GM18907 (cell line): ENCODE data around the gene MYT1.
"Not testable (repeated sequence)": the region's sequence is repeated elsewhere in the genome, so short reads cannot be mapped to it uniquely, and the experiment has no call there.

Experiments used
- ATAC-seq: cut with Tn5 transposase; IDR thresholded peaks from one replicate; pipeline ENCODE4 v1.9.1; 2021; ENCODE audit warnings: mild to moderate bottlenecking, moderate library complexity; ENCODE audit not compliant: unreplicated experiment

The MYT1 gene

DNA sequence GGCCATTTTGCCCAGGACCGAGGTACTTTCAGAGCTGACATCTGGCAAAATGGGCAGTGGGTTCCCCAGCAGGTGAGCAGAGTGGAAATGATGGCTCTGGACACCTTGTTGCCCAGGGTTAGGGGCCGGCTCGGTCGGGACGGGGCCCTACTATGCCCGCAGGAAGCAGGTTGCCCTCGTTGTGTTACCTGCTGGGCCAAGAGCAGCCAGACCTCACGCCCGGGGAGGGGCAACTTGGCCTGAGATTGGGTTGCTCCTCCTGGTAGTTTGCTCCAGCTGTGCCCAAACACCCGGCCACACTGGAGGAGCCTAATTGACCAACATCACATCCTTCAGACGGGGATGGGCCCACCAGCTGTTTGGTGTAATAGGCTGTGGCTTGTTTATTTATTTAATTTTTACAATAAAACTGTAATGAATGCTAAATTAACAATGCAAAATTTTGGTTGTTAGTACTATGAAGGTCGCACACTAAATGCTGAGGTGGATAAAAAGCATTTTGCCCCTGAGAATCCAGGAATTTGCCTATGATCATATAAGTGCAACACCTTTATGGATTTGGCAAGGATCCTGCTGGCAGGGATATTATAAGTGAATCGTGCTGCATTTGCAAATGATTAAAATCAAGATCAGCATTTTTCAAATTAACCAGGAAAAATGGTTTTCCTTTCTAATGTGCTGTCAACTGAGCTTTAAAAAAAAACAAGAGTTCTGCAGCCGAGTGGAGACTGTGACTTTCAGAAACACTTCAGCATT is 64.7 kb downstream of the MYT1 start:
- no peak for ATAC-seq

DNA sequence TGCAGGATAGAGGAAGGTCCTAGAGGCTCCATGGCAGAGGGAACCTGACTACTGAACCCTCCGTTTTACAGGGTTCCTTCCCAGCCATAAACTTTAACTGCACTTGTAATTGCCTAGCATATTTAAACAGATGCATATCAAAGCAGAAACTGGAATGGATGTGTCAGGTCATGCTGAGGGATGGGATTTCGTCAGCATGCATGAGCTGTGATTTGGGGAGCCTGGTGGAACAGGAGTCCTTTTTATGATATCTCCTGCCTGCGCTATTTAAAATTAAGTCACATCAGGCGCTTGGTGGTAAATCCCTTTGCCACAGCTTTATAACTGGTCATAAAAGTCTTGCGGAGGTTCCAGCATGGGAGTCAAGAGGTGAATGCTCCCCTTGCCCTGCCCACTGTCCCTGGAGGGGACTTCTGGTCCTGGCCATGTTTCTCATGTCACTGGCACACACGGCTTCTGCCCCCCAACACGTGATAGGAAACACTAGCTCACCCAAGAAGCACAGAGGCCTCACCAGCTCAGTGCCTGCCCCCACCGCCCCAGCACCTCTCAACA is 65.3 kb downstream of the MYT1 start:
- no peak for ATAC-seq

DNA sequence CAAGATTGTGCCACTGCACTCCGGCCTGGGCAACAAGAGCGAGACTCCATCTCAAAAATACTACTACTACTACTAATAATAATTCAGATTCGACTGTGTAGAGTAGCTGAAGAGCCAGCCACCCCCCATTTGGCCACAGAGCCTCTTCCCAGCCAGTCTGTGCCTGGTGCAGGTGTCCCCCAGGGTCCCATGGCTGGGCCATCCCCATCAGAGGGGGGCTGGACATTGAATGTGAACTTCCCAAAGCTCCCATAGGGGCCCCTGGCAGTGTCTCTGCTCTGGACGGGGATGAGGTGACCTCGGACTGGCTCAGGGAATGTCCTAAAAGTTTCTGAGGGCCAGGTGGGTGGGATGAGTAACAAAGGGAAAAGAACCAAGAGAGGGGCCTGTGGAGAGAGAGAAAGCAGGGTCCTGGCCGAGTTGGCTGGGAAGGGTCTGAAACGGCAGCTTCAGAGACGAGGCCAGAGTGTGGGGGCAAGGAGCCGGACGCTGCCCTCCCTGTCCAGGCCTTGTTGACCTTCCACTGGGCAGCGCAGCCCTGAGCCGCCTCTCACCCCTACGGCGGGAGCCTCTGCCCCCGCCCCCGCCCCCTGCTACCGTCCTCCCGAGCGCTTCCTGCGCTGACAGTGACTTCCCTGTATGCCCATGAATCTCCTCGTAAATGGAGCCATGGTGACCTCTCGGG is 66.4 kb downstream of the MYT1 start:
- ATAC-seq: no peak

DNA sequence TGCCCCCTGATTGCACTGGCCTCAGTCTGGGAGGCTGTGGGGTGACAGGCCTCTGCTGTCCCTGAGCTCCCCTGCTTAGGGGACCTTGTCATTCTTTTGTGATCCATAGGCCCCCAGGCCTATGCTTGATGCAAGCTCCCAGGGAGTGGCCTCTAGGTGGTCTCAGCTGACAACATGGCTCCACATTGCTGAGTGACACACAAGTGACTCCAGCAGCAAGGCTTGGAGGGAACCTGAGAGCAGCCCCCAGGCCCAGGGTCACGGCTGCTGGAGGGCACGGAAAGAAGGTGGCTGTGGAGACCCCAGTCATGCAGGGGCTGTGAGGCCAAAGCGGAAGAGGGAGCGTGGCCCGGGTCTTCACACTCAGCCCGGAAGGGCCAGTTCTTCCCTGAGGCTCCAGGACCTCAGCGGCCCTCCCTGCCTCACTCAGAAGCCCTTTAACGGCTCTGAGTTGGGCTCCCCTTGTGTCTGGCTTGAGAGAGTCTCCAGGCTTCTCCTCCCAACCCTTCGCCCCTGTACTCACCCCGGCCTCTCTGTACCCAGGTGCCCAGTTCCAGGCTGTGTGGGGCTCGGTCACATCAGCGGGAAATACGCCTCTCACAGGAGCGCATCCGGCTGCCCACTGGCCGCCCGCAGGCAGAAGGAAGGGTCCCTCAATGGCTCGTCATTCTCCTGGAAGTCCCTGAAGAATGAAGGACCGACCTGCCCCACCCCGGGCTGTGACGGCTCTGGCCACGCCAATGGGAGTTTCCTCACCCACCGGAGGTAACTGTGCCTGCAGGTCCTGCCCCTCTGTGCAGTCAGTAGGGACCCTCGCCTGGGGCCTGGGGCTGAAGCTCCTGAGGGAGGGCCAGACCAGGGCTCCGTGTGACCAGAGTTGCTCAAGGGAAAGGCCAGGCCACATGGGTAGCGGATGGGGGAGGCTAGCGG is 67.6 kb downstream of the MYT1 start:
- no peak for ATAC-seq

DNA sequence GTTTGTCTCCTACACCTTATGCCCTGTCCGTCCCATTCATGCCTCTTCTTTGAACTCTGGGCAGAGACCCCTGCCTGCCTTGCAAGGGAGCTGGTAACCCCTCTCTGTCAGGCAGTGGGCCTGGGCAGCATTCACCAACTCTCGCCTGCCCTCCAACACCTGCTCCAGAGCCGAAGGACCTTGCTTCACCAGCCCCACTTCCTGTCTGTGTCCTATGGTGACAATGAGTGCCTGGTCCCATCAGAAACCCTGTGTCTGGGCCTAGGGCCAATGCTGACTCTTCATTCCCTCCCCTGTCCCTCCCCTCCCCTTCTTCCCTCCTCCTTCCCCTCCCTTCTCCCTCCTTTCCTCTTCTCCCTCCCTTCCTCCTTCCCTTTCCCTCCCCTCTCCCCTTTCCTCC is 68.5 kb downstream of the MYT1 start:
- no peak for ATAC-seq

DNA sequence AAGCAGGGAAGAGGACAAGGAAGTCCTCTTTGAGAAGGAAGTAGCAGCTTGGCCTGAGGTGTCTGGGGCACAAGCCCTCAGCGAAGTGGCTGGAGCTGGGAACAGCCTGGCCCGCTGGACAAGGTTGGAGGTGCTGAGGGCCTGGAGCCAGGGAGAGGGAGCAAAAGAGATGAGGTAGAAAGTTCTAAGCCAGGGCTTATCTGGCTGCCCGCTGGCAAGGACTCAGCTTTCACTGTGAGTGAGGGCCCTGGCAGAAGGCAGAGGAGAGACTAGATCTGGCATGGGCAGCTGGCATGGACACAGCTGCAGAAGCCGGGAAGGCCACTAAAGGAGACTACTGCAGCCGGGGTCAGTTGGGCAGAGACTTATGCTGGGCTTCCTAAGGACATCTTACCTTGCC is 69.5 kb downstream of the MYT1 start:
- no peak for ATAC-seq

DNA sequence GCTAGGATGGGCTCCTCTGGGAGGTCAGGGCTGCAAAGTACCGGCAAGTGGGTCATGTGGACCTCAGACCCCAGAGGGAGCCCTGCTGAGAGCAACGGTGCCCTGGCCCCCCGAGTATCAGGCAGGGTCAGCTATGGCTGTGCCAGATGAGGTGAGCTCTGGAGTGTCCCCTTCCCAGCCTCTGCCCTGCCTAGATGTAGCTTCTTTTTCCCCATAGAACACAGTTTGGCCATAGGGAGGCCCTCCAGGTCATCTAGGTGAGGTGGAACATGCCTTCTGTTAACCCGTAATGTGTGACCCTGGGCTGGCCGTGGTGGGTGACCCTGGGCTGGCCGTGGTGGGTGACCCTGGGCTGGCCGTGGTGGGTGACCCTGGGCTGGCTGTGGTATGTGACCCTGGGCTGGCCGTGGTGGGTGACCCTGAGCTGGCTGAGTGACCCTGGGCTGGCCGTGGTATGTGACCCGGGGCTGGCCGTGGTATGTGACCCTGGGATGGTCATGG is 70.1 kb downstream of the MYT1 start:
- ATAC-seq: no peak

DNA sequence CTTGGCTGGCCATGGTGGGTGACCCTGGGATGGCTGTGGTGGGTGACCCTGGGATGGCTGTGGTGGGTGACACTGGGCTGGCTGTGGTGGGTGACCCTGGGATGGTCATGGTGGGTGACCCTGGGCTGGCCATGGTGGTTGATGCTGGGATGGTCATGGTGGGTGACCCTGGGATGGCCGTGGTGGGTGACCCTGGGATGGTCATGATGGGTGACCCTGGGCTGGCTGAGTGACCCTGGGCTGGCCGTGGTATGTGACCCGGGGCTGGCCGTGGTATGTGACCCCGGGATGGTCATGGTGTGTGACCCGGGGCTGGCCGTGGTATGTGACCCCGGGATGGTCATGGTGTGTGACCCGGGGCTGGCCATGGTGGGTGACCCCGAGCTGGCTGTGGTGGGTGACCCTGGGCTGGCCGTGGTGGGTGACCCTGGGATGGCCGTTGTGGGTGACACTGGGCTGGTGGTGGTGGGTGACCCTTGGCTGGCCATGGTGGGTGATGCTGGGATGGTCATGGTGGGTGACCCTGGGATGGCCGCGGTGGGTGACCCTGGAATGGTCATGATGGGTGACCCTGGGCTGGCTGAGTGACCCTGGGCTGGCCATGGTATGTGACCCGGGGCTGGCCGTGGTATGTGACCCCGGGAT is 70.8 kb downstream of the MYT1 start:
- not testable (repeated sequence) for ATAC-seq

DNA sequence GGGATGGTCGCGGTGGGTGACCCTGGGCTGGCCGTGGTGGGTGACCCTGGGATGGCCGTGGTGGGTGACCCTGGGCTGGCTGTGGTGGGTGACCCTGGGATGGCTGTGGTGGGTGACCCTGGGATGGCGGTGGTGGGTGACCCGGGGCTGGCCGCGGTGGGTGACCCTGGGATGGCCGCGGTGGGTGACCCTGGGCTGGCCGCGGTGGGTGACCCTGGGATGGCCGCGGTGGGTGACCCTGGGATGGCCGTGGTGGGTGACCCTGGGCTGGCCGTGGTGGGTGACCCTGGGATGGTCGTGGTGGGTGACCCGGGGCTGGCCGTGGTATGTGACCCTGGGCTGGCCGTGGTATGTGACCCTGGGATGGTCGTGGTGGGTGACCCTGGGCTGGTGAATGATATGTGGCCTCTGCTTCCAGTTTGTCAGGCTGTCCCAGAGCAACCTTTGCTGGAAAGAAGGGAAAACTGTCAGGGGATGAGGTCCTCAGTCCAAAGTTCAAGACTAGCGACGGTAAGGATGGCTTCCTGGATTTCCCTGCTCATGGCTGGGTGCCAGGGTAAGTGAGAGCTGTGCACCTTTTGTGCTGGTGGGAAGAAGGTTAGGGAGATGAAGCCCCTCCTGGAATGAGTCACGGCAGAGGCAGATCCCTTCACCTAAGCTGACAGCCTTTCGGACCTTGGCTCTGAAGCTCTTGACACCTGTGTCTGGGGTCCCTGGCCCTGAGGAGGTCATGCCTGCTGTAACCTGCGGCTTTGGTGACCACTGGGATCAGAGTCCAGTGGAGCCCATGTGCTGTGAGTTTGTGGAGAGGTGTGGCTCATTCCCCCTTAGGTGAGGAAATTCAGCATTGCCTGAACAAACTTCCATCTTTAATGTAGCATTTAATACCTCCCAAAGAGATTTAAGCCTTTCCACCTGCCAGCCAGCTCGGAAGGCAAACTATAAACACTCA is 72.2 kb downstream of the MYT1 start:
- ATAC-seq: no peak

DNA sequence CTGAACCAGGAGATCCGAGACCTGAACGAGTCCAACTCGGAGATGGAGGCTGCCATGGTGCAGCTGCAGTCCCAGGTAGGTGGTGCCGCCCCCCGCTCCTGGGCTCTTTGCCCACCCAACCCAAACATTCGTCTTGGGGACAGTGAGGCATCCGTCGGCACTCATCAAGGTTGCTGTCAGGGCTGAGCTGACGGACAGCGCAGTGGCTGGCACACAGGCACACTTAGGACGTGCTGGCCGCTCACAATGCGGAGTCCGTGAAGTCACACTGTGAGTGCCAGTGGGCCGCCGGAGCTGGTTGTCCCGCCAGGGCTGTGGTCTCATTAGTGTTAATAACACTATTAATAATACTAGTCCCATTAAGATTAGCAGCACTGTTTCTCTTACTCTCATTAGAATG is 73.1 kb downstream of the MYT1 start:
- ATAC-seq: no peak

DNA sequence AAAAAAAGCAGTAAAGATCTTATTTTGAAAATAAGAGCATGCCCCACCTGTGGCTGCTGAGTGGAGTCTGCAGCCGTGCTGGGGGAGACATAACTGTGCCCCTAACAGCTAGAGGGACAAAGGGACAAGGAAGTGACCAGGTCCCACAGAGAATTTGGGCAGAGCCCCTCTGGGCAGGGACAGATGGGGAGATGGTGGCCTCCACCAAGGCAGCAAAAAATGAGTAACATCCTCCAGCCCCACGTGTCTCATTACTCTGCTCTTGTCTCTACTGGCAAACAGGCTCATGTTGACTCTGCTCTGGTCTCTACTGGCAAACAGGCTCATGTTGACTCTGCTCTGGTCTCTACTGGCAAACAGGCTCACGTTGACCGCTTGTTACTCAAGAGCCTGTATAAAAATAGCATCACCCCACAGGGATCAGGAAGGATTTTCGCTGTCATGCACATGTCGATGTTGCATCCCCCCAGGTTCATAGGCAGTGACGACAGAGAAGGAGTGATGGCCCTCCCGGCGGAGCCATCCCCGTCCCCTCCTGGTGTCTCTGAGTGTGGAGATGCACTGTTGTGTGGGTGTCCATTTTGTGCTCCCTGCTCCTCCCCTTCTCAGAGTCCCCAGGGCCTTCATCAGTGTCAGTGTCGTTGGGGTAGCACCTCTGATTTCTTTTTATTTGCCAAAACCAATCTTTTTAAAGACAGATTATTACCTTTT is 74.0 kb downstream of the MYT1 start:
- ATAC-seq: no peak

DNA sequence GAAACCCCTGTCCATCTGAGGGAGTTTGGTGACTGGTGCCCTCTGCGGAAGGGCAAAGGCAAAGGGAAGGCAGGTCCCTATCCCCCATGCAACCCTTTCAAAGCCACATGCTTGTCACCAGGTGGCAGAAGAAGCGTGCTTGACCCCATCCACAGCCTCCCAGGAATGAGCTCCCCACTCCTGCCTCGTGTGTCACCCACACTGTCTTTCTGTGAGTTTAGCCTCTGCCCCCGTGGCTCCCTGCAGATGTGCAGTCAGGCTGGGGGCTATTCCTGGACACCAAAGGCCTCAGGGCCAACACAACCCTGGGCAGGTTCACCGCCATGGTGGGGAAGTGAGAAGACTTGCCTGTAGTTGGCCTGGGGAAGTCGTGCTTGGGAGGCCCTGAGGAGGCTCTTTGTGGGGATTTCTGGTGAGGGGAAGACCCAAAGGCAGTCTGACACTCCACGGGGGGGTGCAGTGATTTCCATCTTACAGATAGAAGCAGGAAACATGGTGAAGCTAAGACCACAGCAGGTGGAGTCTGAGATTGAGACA is 74.7 kb downstream of the MYT1 start:
- no peak for ATAC-seq

DNA sequence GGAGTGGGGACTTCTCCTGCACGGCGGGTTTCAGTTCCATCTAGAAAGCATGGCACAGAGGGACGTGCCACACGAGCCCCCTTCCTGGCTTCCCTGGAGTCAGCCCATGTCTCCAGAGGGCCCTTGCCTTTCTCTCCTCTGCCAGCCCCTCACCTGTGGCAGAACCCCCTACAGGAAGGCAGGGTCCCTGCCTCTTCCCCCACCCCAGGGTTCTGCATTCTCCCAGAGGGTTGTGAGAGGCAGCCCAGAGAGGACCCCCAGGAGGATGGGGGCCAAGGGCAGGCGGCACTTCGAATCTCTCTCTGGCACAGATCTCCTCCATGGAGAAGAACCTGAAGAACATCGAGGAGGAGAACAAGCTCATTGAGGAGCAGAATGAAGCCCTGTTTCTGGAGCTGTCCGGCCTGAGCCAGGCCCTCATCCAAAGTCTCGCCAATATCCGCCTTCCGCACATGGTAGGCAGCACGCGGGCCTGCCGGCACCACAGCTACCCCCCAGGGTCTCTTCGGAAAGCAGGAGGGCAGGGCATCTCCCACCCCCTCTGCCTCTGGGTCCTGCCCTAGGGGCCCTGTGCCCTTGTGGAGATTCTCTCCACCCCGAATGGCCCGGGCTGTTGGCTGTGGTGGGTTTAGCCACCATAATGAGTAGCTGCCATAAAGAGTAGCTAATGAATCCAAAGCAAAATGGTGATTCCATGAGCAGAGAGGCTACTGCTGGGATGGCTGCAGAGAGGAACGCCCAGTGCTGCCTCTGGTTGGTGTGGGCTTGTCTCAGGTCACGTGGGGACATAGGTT is 75.4 kb downstream of the MYT1 start:
- no peak for ATAC-seq

DNA sequence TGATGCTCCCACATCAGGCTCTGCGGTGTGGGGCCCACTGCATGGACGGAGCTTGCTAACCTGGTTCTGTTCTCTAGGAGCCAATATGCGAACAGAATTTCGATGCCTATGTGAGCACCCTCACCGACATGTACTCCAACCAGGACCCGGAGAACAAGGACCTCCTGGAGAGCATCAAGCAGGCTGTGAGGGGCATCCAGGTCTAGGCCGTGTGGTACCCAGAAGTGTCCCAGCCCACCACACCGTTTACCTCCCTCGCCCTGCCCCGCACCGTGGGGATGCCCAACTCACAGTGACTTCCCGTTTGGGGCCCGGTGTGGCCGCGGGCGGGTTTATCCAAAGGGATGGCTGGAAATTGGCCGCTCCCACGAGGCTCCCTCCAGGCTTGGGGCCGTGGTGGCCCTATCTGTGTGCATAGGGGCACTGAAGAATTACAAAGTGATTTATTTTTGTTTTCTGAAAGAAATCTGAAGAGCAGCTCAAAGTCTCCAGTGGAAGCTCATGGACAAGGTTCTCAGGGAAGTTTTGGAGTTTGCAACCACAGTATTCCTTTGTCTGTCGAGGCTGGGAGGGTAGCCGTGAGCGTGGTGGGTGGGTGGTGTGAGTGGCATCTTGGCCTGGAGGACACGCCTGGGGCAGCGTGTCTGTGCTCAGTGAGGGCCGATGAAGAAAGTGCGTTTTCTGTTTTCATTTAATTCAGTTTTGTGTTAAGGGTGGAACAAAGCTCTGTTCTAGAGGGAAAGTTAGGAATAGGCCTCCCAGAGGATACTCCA is 76.2 kb downstream of the MYT1 start:
- no peak for ATAC-seq

DNA sequence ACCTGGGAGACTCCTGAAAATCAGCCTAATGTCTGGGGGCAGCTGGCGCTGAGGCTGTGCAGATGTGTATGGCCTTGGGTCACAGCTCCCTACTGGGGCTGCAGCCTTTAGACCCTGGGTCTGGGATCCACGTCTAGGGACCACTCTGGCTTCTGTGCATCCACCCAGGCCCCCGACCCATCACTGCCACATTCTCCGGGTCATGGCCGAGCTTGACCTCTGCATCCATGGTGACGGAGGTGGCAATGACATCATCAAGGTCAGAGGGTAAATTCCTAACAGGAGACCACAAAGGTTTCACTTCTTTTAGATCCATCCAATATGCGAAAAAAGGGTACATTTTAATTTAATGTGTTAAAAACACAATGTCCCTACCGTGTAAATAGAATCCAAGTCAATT is 76.8 kb downstream of the MYT1 start:
- no peak for ATAC-seq

DNA sequence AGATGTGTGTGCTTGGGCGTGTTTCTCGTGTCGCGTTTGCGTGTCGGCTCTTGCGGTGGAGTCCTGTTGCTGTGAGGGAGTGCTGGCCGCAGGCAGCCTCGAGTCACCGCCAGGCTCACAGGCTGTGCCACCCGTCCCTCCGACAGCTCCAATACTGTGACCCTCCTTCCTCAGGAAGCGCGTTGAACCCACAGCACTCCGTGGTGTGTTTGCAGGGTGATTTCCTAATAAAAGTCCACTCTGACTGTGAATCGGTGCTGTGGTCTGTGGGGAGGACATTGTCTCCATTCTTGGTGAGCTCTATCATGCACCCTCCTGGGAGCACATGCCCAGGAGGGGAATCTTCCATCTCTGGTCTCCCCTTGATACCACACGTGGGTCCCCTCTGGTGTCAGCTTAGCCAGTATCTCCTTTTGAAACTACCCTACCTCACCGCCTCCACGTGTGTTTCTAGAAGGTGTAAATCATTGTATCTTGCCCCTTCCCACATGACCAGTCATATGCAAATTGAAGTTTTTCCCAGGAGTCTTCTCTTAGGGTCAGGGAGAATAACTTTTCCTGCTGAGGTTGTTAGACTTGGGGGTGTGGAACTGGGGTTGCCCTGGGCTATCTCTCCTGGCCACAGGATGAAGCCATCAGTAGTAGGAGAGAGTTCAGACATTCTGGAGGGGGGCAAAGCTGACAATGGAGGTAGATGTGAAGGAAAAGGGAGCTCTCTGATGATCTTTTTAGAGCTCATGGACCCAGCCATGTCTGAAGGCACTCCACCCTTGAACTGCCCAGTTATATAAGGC is 77.9 kb downstream of the MYT1 start:
- no peak for ATAC-seq
